HEK293T (cell line): ENCODE measurements around the gene TTC9B.

Experiments
- CTCF ChIA-PET: fragments of 350-600 bp; formaldehyde crosslinking; extraction: SDS; loops from one replicate; lab custom pipeline; 2021; ENCODE audit warnings: antibody characterized with exemption, inconsistent platforms; lab: Yijun Ruan, JAX
- POLR2A ChIA-PET: fragments of 350-600 bp; formaldehyde crosslinking; extraction: SDS; loops from one replicate; lab custom pipeline; 2020; ENCODE audit warnings: antibody characterized with exemption, inconsistent platforms; lab: Yijun Ruan, JAX
- DNase-seq: peaks from one replicate; pipeline ENCODE4 v3.0.0; 2012; ENCODE audit warnings: mixed read lengths; ENCODE audit errors: extremely low spot score
- ARNT ChIP-seq: fragments of 450-650 bp; IDR thresholded peaks from 2 replicates; pipeline ENCODE4 v1.6.1; 2017; ENCODE audit warnings: mild to moderate bottlenecking
- BHLHE40 ChIP-seq: fragments of 450-650 bp; IDR thresholded peaks from 2 replicates; pipeline ENCODE4 v1.6.1; 2016; ENCODE audit warnings: mild to moderate bottlenecking, moderate library complexity, borderline replicate concordance
- CTBP1 ChIP-seq: fragments of 450-650 bp; IDR thresholded peaks from 2 replicates; pipeline ENCODE4 v1.6.1; 2016; ENCODE audit warnings: borderline replicate concordance
- ELF4 ChIP-seq: fragments of 450-650 bp; IDR thresholded peaks from 2 replicates; pipeline ENCODE4 v1.6.1; 2017; ENCODE audit warnings: antibody characterized with exemption
- FOXA1 ChIP-seq: fragments of 450-650 bp; IDR thresholded peaks from 2 replicates; pipeline ENCODE4 v1.6.1; 2016; ENCODE audit warnings: mild to moderate bottlenecking
- FOXK2 ChIP-seq: fragments of 450-650 bp; IDR thresholded peaks from 2 replicates; pipeline ENCODE4 v1.6.1; 2016; ENCODE audit warnings: mild to moderate bottlenecking
- FOXM1 ChIP-seq: fragments of 450-650 bp; IDR thresholded peaks from 2 replicates; pipeline ENCODE4 v1.6.1; 2017; ENCODE audit warnings: mild to moderate bottlenecking, borderline replicate concordance
- HDGF ChIP-seq: fragments of 450-650 bp; IDR thresholded peaks from 2 replicates; pipeline ENCODE4 v1.6.1; 2017; ENCODE audit warnings: antibody characterized with exemption, borderline replicate concordance
- L3MBTL2 ChIP-seq: fragments of 450-650 bp; conservative IDR thresholded peaks from 2 replicates; pipeline ENCODE4 v1.6.1; 2016; ENCODE audit warnings: mild to moderate bottlenecking
- LEF1 ChIP-seq: fragments of 450-650 bp; IDR thresholded peaks from 2 replicates; pipeline ENCODE4 v1.6.1; 2017; ENCODE audit warnings: mild to moderate bottlenecking, borderline replicate concordance
- NFRKB ChIP-seq: fragments of 450-650 bp; IDR thresholded peaks from 2 replicates; pipeline ENCODE4 v1.6.1; 2016; ENCODE audit warnings: mild to moderate bottlenecking, moderate library complexity
- SP1 ChIP-seq: fragments of 450-650 bp; IDR thresholded peaks from 2 replicates; pipeline ENCODE4 v1.6.1; 2017
- SUZ12 ChIP-seq: fragments of 450-650 bp; IDR thresholded peaks from 2 replicates; pipeline ENCODE4 v1.6.1; 2016; ENCODE audit warnings: mild to moderate bottlenecking
- TARDBP ChIP-seq: fragments of 450-650 bp; IDR thresholded peaks from 2 replicates; pipeline ENCODE4 v1.6.1; 2016
- ZNF384 ChIP-seq: fragments of 450-650 bp; IDR thresholded peaks from 2 replicates; pipeline ENCODE4 v1.6.1; 2016
- TF ChIP-seq, protein P1 (sequence below): fragments of 450-650 bp; IDR thresholded peaks from 2 replicates; pipeline ENCODE4 v1.6.1; 2016

Gene TTC9B

DNA sequence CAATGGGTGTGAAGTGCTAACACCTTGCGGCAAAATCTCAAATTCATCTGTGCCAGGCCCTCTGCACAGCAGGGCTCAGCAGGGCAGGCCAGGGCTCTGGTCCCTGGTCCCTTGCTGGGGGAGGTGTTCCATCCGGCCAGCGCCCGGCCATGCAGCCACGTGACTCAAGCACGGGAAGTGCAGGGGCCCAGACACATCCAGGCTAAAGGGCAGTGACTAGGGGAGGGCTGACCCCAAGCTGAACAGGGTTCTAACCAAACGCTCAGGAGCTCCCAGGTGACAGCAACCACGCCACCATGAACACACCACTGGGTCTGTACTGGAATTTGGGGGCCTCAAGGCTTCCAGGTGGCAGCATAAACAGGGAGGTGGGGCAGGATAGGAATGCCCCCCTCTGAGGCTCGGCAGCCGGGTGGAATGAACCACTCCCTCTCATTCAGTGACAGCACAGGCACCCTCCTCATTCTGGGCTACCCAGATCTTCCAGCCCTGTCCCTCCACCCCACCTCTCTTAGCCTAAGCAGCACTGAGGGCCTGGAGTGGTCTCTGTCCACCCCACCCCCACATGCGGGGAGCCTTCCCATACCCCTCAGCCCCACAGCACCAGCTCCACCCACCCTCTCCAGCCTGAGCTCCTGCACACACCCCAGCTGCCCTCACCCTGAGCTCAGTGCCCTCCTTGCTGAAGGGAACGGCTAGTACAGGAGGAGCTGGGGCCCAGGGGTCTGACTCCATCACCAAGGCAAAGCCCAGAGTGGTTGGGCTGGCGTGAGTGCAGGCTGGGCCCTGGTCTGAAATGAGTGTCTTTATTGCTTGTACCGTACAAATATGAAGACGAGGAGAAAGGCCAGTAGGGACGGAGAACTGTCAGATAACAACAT is 13.6 kb upstream of the TTC9B start:
- POLR2A ChIA-PET: no interaction called here
- CTCF ChIA-PET: no interaction called here
- no peak for TF ChIP-seq HDGF
- no peak for TF ChIP-seq L3MBTL2
- TF ChIP-seq TARDBP: no peak
- no peak for TF ChIP-seq FOXA1
- no peak for TF ChIP-seq FOXK2
- TF ChIP-seq ELF4: no peak
- no peak for TF ChIP-seq CTBP1
- TF ChIP-seq ARNT: no peak
- TF ChIP-seq NFRKB: no peak
- TF ChIP-seq FOXM1: no peak
- no peak for TF ChIP-seq SUZ12
- TF ChIP-seq BHLHE40: no peak
- no peak for TF ChIP-seq ZNF384
- no peak for TF ChIP-seq LEF1
- TF ChIP-seq, protein P1, sequence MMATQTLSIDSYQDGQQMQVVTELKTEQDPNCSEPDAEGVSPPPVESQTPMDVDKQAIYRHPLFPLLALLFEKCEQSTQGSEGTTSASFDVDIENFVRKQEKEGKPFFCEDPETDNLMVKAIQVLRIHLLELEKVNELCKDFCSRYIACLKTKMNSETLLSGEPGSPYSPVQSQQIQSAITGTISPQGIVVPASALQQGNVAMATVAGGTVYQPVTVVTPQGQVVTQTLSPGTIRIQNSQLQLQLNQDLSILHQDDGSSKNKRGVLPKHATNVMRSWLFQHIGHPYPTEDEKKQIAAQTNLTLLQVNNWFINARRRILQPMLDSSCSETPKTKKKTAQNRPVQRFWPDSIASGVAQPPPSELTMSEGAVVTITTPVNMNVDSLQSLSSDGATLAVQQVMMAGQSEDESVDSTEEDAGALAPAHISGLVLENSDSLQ: no peak
- DNase-seq: no peak

- DNase-seq: no peak
- ChIA-PET CTCF (no interaction called here), POLR2A (no interaction called here)
- TF ChIP-seq FOXA1 (no peak), SP1 (no peak), SUZ12 (no peak), TARDBP (no peak), FOXM1 (no peak), NFRKB (no peak), FOXK2 (no peak), CTBP1 (no peak), ZNF384 (no peak), LEF1 (no peak), HDGF (no peak), ARNT (no peak), L3MBTL2 (no peak), ELF4 (no peak), BHLHE40 (no peak)
- TF ChIP-seq, protein P1: no peak
These were observed 12.9 kb upstream of the TTC9B start for GRCh38 chr19:40231057-40231456.

GRCh38 chr19:40229926-40230417 is 11.8 kb upstream of the TTC9B start:
- ChIA-PET CTCF (interaction anchor here (0.5 kb wide), 1 partner anchor 82 kb away, joined by 4 read pairs; no protein-coding TSS in a partner anchor), POLR2A (no interaction called here)
- DNase-seq: no peak
- TF ChIP-seq SP1 (no peak), FOXK2 (no peak), BHLHE40 (no peak), ZNF384 (no peak), ARNT (no peak), L3MBTL2 (no peak), NFRKB (no peak), CTBP1 (no peak)

- ChIA-PET POLR2A (no interaction called here), CTCF (no interaction called here)
- TF ChIP-seq ELF4 (no peak), L3MBTL2 (no peak), ARNT (no peak), FOXM1 (no peak), NFRKB (no peak), FOXK2 (no peak), ZNF384 (no peak), SUZ12 (no peak), SP1 (no peak), FOXA1 (no peak), CTBP1 (no peak), LEF1 (no peak)
- TF ChIP-seq, protein P1: no peak
- DNase-seq: no peak
These were observed 11.3 kb upstream of the TTC9B start for GRCh38 chr19:40229484-40229883.

DNA sequence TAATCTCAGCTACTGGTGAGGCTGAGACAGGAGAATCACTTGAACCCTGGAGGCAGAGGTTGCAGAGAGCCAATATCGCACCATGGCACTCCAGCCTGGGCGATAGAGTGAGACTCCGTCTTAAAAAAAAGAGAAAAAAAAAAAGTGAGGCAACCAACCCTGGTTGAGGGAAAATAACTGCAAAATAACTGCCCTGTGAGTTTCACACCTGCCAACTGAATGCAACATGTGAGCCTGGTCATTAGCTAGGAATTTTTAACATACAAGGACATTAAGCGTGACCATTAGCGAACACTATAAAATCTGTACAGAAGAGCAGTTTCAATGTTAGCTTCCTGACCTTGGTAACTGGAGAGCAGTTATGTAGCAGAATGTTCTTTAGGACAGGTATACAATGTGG is 10.7 kb upstream of the TTC9B start:
- ChIA-PET POLR2A (no interaction called here), CTCF (interaction anchor here (1.2 kb wide), 1 partner anchor 89 kb away, joined by 3 read pairs; no protein-coding TSS in a partner anchor)
- DNase-seq: no peak
- TF ChIP-seq LEF1 (no peak), BHLHE40 (no peak), L3MBTL2 (no peak), FOXK2 (no peak), CTBP1 (no peak), SUZ12 (no peak), FOXA1 (no peak), ARNT (no peak)
- TF ChIP-seq, protein P1: no peak
